Natural killer cell (primary cell): ENCODE results near the gene RCAN3. TPM values are rescaled to one million over a fixed set of nuclear protein-coding genes. Genes with fewer than 3 reads are reported as not detected.

ENCODE experiments used
- ATAC-seq, 3 donors: fragments of 150-1000 bp in 2 of 3; fragments of 200-7000 bp in 1 of 3; cut with Tn5 transposase; 1 replicate in 1 of 3; 2 replicates in 2 of 3; pipeline ENCODE4 v1.10.0; 2021; ENCODE audit warnings: mild to moderate bottlenecking in 2 of 3, moderate library complexity in 2 of 3
- DNase-seq, 2 donors: peaks; one replicate each; pipeline versions ENCODE4 v3.0.0 to v3.0.0-alpha.2; 2013 to 2021; ENCODE audit warnings: mixed read lengths in 1 of 2
- H3K27ac ChIP-seq: one replicate; pipeline ENCODE4 v1.5.1; 2013; ENCODE audit warnings: mild to moderate bottlenecking, low read length
- H3K27me3 ChIP-seq: one replicate; pipeline ENCODE4 v1.6.1; 2013; ENCODE audit warnings: low read length; ENCODE audit not compliant: control insufficient read depth, insufficient read depth
- H3K36me3 ChIP-seq: one replicate; pipeline ENCODE4 v1.6.1; 2013; ENCODE audit warnings: low read length; ENCODE audit not compliant: control insufficient read depth, insufficient read depth
- H3K4me1 ChIP-seq: one replicate; pipeline ENCODE4 v1.6.1; 2013; ENCODE audit warnings: low read length; ENCODE audit not compliant: control insufficient read depth, insufficient read depth
- H3K4me3 ChIP-seq: one replicate; pipeline ENCODE4 v1.5.1; 2013; ENCODE audit warnings: low read length
- H3K9me3 ChIP-seq: one replicate; pipeline ENCODE4 v1.6.1; 2013; ENCODE audit warnings: low read length; ENCODE audit not compliant: control insufficient read depth, insufficient read depth
- H3K27ac Mint-ChIP-seq, 2 donors: one replicate each; pipeline ENCODE4 v1.8.0; 2022; ENCODE audit warnings: mild to moderate bottlenecking in 2 of 2, mixed read lengths in 2 of 2, moderate library complexity in 1 of 2
- H3K27me3 Mint-ChIP-seq, 2 donors: one replicate each; pipeline ENCODE4 v1.8.0; 2022; ENCODE audit warnings: low read depth in 2 of 2, mixed read lengths in 2 of 2
- H3K36me3 Mint-ChIP-seq: one replicate; pipeline ENCODE4 v1.8.0; 2022; ENCODE audit warnings: mixed read lengths
- H3K4me1 Mint-ChIP-seq, 2 donors: one replicate each; pipeline ENCODE4 v1.8.0; 2022; ENCODE audit warnings: mixed read lengths in 2 of 2
- H3K4me3 Mint-ChIP-seq: one replicate; pipeline ENCODE4 v1.8.0; 2022; ENCODE audit warnings: mild to moderate bottlenecking, moderate library complexity, mixed read lengths
- H3K9me3 Mint-ChIP-seq, 2 donors: one replicate each; pipeline ENCODE4 v1.8.0; 2022; ENCODE audit warnings: mixed read lengths in 2 of 2
- WGBS: methylation state at CpG from one replicate; pipeline ENCODE4 v1.1.7; 2013; ENCODE audit warnings: missing lambda C conversion rate; ENCODE audit not compliant: insufficient coverage; 5-methylcytosine and 5-hydroxymethylcytosine counted together
- intact Hi-C: fragments of 100-400 bp; cut with micrococcal nuclease; formaldehyde crosslinking; loops from one replicate; pipeline ENCODE4 v1.14.2; 2022
- total RNA-seq, 4 donors: library from RNA; stranded (reverse); fragments of 120-200 nt in 1 of 4; gene quantifications; one replicate each; pipeline versions ENCODE4 v1.2.3 to v1.2.4, GENCODE V29; 2013 to 2022
- TF ChIP-seq, protein P1 (sequence below): fragments of 200-600 bp; IDR thresholded peaks from one replicate; pipeline ENCODE4 v1.8.0; 2022; ENCODE audit warnings: antibody characterized with exemption

RCAN3 gene
- total RNA-seq, 3 donors from 2014 or later (not counting 1 experiment from before 2014, with no cell fraction given), result 4.5 to 8.1 (median 7.9) TPM

DNA sequence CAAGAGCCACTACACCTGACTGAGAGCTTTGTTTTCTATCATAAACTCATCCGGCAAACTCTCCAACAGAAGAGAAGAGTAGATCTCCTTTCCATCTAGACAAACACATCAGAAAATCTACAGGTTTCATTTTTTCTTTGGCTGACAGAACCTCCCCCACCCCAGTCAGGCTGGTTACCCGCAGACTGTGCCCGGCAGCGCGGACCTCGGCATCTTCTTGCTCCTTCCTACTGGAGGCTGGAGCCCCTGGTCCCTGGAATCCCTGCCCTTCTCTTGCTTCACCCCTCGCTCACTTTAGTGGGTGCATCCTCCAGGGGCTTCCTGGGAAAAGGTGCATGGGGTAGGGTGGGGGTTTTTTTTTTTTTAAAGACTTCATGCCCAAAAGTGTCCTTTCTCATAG is 76.2 kb downstream of the RCAN3 start:
- no peaks in the 10 kb centered on the region for H3K9me3 Mint-ChIP-seq
- Histone ChIP-seq H3K9me3 (no peaks in the 10 kb centered on the region), H3K4me1 (peaks cover 2% of the 10 kb centered on the region), H3K27me3 (no peaks in the 10 kb centered on the region), H3K4me3 (no peak overlapping the region), H3K36me3 (no peaks in the 10 kb centered on the region), H3K27ac (no peak overlapping the region)
- no peak overlapping the region for H3K4me3 Mint-ChIP-seq
- intact Hi-C loops, result no loop called here
- no peak for DNase-seq
- 88% methylated on average over 6 of the region's 7 CpGs for WGBS
- ATAC-seq, result no peak
- TF ChIP-seq, protein P1, sequence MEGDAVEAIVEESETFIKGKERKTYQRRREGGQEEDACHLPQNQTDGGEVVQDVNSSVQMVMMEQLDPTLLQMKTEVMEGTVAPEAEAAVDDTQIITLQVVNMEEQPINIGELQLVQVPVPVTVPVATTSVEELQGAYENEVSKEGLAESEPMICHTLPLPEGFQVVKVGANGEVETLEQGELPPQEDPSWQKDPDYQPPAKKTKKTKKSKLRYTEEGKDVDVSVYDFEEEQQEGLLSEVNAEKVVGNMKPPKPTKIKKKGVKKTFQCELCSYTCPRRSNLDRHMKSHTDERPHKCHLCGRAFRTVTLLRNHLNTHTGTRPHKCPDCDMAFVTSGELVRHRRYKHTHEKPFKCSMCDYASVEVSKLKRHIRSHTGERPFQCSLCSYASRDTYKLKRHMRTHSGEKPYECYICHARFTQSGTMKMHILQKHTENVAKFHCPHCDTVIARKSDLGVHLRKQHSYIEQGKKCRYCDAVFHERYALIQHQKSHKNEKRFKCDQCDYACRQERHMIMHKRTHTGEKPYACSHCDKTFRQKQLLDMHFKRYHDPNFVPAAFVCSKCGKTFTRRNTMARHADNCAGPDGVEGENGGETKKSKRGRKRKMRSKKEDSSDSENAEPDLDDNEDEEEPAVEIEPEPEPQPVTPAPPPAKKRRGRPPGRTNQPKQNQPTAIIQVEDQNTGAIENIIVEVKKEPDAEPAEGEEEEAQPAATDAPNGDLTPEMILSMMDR, result no peak
- H3K27me3 Mint-ChIP-seq, result peaks cover 0 to 3% of the 10 kb centered on the region in 2 donors
- no peaks in the 10 kb centered on the region for H3K36me3 Mint-ChIP-seq
- no peak overlapping the region for H3K27ac Mint-ChIP-seq
- H3K4me1 Mint-ChIP-seq, result no peaks in the 10 kb centered on the region

DNA sequence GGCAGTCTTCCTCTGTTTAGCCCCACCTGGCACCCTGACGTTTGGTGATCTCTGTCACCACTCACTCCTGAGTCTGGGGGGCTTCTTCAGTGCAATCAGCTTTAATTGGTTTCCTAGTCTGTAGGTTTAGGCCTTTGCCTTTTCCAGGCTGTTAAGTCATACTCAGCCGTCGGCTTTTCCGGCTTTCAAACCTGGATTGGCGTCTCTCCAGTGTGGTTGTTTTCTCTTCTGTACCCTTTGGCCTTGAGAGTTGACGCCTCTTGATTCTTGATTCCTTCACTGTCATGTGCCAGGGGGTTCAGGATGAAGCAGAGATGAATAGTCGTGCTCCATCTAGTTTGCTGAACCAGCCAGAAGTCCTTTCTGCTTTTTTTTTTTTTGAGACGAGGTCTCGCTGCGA is 78.1 kb downstream of the RCAN3 start:
- ATAC-seq (no peak), DNase-seq (no peak)
- Mint-ChIP-seq H3K4me1 (no peaks in the 10 kb centered on the region), H3K4me3 (no peak overlapping the region), H3K36me3 (no peaks in the 10 kb centered on the region), H3K27ac (no peak overlapping the region), H3K27me3 (peaks cover 6 to 9% of the 10 kb centered on the region in 2 donors), H3K9me3 (no peaks in the 10 kb centered on the region)
- no peaks in the 10 kb centered on the region for H3K9me3 ChIP-seq
- peaks cover 13% of the 10 kb centered on the region for H3K4me1 ChIP-seq
- no peak overlapping the region for H3K4me3 ChIP-seq
- no peaks in the 10 kb centered on the region for H3K36me3 ChIP-seq
- no peaks in the 10 kb centered on the region for H3K27me3 ChIP-seq
- intact Hi-C loops, result loop anchor here (10.0 kb wide), 1 partner anchor 96 kb away; no protein-coding TSS in a partner anchor
- WGBS, result 86% methylated on average over 10 of the region's 10 CpGs
- no peak overlapping the region for H3K27ac ChIP-seq
- TF ChIP-seq, protein P1, result no peak

DNA sequence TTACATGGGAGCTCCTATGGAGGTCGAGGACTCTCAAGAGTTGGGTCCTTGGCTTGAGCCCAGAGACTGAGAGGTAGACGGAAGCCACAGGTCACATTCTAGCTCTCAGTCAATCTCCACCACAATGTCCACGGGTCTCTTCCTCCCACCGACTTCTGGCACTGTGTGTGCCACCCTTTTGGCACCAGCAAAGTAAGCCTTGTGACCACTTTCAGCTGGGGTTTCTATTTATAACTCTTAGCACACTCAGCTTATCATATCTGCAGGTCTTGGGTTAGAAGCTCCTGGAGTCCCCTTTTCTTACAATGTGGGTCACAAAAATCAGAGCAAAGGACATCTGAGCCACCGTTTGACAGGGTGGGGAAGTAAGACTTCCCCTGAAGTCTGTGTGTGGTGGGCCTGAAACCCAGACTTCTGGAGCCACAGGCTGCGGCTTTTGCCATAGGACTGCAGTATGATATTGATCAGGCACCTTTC is 81.6 kb downstream of the RCAN3 start:
- TF ChIP-seq, protein P1, result no peak
- no peaks in the 10 kb centered on the region for H3K9me3 ChIP-seq
- Mint-ChIP-seq H3K27ac (no peak overlapping the region), H3K27me3 (peaks cover 5 to 12% of the 10 kb centered on the region in 2 donors), H3K4me3 (no peak overlapping the region), H3K9me3 (no peaks in the 10 kb centered on the region), H3K4me1 (peaks cover 0 to 5% of the 10 kb centered on the region in 2 donors), H3K36me3 (no peaks in the 10 kb centered on the region)
- H3K4me1 ChIP-seq, result peaks cover 15% of the 10 kb centered on the region
- intact Hi-C loops, result loop anchor here (10.0 kb wide), 1 partner anchor 99 kb away; no protein-coding TSS in a partner anchor
- ATAC-seq (peak in 1 of 3 donors; percentile 32), DNase-seq (no peak)
- no peak overlapping the region for H3K27ac ChIP-seq
- 3% methylated on average over 6 of the region's 6 CpGs for WGBS
- no peak overlapping the region for H3K4me3 ChIP-seq
- H3K27me3 ChIP-seq, result no peaks in the 10 kb centered on the region
- no peaks in the 10 kb centered on the region for H3K36me3 ChIP-seq

DNA sequence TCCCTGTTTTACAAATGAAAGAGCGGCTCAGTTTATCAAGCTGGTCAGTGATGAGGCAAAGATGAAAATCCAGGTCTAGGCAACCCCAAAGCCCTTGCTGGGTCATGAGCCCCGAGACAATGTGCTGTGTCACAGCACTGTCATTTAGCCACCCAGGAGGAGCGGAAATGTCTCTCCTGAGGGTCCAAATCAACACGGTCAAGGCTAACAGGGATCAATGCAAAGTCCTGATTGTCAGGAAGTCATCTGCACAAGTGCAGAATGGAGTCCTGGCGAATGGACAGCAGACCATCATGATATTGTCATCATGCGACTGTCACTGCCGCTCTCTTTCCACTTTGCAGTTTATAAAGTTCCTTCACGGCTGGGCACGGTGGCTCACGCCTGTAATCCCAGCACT is 83.5 kb downstream of the RCAN3 start:
- Mint-ChIP-seq H3K4me3 (no peak overlapping the region), H3K9me3 (no peaks in the 10 kb centered on the region), H3K27me3 (peaks cover 5 to 12% of the 10 kb centered on the region in 2 donors), H3K27ac (no peak overlapping the region), H3K36me3 (no peaks in the 10 kb centered on the region), H3K4me1 (peaks cover 0 to 5% of the 10 kb centered on the region in 2 donors)
- intact Hi-C loops, result loop anchor here (10.0 kb wide), 1 partner anchor 101 kb away; no protein-coding TSS in a partner anchor
- no peak for DNase-seq
- Histone ChIP-seq H3K27me3 (no peaks in the 10 kb centered on the region), H3K4me1 (peaks cover 15% of the 10 kb centered on the region), H3K36me3 (no peaks in the 10 kb centered on the region), H3K4me3 (no peak overlapping the region), H3K9me3 (no peaks in the 10 kb centered on the region), H3K27ac (no peak overlapping the region)
- WGBS, result 86% methylated on average over 10 of the region's 10 CpGs
- TF ChIP-seq, protein P1, result no peak
- ATAC-seq, result no peak
